Right renal pelvis (tissue), 4 donors: Measurements from ENCODE around the gene IL36G. TPM values are rescaled to one million over a fixed set of nuclear protein-coding genes. Genes with fewer than 3 reads are reported as not detected.

Experiments
- DNase-seq, 4 donors: peaks; one replicate each; pipeline ENCODE4 v3.0.0-alpha.2; 2013; ENCODE audit warnings: low read depth in 4 of 4, low spot score in 3 of 4, missing footprints in 1 of 4
- polyA plus RNA-seq, 4 donors: library from polyadenylated mRNA; unstranded; fragments of 120-200 nt; gene quantifications; one replicate each; pipeline ENCODE4 v1.2.1, GENCODE V29; 2013; ENCODE audit not compliant: insufficient read length in 4 of 4

The IL36G gene
- polyA plus RNA-seq, 4 donors: 0.05 to 0.29 (median 0.17) TPM; not detected in 1

- DNase-seq: no peak
These were observed 36.3 kb downstream of the IL36G start for GRCh38 chr2:113014067-113014466.

DNA sequence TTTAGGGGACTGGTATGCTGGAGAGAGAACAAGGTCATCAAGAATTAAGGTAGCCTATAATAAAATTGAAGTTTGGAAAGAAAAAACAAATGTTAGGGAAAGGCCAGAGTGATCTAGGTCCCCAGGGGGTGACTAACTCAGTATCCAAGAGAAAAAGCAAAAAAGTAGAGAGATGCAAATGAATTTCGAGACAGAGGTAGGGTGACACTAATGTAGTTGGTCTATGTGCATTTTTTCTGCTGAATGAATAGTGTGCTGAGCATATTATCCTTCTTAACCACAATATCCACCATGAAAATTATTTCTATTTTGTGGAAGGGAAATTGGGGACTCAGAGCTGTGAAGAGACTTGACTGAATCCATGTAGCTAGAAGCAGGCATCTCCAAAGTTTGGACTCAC, 37.2 kb downstream of the IL36G start:
- no peak for DNase-seq

- no peak for DNase-seq
These were observed 37.8 kb downstream of the IL36G start for GRCh38 chr2:113015655-113016054.

- no peak for DNase-seq
These were observed 40.7 kb downstream of the IL36G start for GRCh38 chr2:113018509-113018908.

GRCh38 chr2:113021312-113021711, 43.5 kb downstream of the IL36G start:
- DNase-seq: no peak

DNA sequence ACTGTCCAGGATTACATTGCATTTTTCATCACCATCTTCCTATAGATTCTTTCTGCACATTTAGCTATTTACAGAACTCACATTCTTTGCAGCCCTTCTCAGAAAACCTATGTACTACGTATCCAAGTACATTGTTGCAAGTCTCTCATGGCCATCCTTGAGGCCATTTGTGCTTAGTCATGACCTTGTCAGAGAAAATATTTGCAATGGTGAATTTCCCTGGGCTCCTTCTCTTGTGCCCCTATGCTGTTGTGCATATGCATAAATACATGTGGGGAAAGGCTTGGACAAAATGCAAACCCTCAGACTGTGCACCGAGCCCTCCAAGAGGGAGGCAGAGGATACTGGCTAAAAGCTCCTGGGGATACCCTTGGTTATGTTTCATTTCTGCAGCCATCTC, 47.0 kb downstream of the IL36G start:
- DNase-seq: no peak

- no peak for DNase-seq
These were observed 47.9 kb downstream of the IL36G start for GRCh38 chr2:113025737-113026136.

- no peak for DNase-seq
These were observed 49.9 kb downstream of the IL36G start for GRCh38 chr2:113027691-113028090.

- DNase-seq: no peak
These were observed 50.3 kb downstream of the IL36G start for GRCh38 chr2:113028112-113028511.

DNA sequence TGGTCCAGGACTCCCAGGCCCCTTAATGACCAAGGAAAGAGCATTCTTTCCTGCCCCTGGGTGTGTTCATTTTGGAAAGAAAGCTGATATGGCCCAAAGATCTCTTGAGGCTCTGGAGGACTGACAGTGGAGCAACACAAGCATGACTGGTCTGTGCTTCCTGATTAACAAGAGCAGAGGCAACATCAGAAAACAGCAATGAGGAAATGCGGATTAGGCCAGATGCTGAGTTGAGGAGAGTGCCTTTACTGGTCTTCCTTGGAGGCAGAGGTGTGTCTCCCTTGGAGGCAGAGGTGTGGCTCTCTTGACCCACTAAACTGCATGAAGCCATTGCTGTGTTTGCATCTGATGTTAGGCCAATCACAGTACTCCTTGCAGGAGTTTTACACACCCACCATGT, 54.9 kb downstream of the IL36G start:
- no peak for DNase-seq

DNA sequence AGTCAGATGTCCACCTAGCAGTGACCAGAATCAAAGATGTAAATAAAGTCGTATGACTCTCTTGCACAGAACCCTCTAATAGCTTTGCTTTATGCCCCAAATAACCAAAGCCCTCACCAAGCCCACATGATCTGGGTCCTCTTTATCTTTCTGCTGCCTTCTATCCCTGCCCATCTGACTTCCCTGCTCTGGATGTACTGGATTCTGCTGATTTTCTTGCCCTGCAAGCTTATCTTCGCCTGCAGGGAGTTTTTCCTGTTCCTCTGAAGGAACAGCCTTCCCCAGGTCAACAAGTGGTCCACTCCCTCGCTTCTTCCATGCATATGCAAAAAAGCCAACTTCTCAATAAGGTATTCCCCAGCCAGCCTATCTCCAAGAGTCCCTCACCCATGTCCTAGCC, 56.2 kb downstream of the IL36G start:
- DNase-seq: no peak

Other genes with a start within 250 kb of the IL36G start
- 10 to 100 TPM; 13.8 to 16.6 (median 15.2) TPM for gene CKAP2L, start 213.4 kb upstream of the IL36G start, polyA plus RNA-seq
- gene IL1A, start 193.5 kb upstream of the IL36G start, polyA plus RNA-seq: under 1 TPM in 2 of 4 donors, not detected in 2; 0.23 to 0.31 TPM
- 1 to 10 TPM in 1 of 4 donors, under 1 TPM in 3; 0.43 to 1.2 (median 0.84) TPM for gene IL1B, start 141.2 kb upstream of the IL36G start, polyA plus RNA-seq
- gene IL37, start 66.8 kb upstream of the IL36G start, polyA plus RNA-seq: under 1 TPM in 2 of 4 donors, not detected in 2; 0.26 to 0.27 TPM
- not detected for gene IL36A, start 27.5 kb downstream of the IL36G start, polyA plus RNA-seq
- gene IL36B, start 74.9 kb downstream of the IL36G start, polyA plus RNA-seq: not detected
- gene IL36RN, start 81.2 kb downstream of the IL36G start, polyA plus RNA-seq: not detected
- not detected for gene IL1F10, start 90.0 kb downstream of the IL36G start, polyA plus RNA-seq
- gene IL1RN, start 149.6 kb downstream of the IL36G start, polyA plus RNA-seq: 1 to 10 TPM in 3 of 4 donors, under 1 TPM in 1; 0.90 to 8.2 (median 3.6) TPM
- gene PSD4, start 196.0 kb downstream of the IL36G start, polyA plus RNA-seq: 10 to 100 TPM in 2 of 4 donors, 1 to 10 TPM in 2; 9.1 to 13.5 (median 10.5) TPM